Stimulated activated CD8-positive, alpha-beta memory T cell treated with anti-CD3 and anti-CD28 coated beads, Interleukin-12 subunit alpha, Interleukin-12 subunit beta, amount 100 ng/mL, for 1 hour (primary cell): Measurements from ENCODE around the gene CDNF.
A peak's percentile ranks its signal among the peaks of the same experiment; 100 is the strongest.
"Not testable (repeated sequence)": the region's sequence is repeated elsewhere in the genome, so short reads cannot be mapped to it uniquely, and the experiment has no call there.

ENCODE experiments used
- DNase-seq: peaks from one replicate; pipeline ENCODE4 v3.0.0-alpha.2; 2020; ENCODE audit warnings: low read depth

Gene CDNF

GRCh38 chr10:14838582-14839304 lies 906 bp upstream of the CDNF start:
- DNase-seq: no peak

GRCh38 chr10:14837003-14837756 lies 657 bp downstream of the CDNF start:
- no peak for DNase-seq

GRCh38 chr10:14836208-14836607 lies 1.6 kb downstream of the CDNF start:
- DNase-seq: no peak

- DNase-seq: no peak
These were observed 4.7 kb downstream of the CDNF start for GRCh38 chr10:14833106-14833505.

- DNase-seq: no peak
These were observed 11.6 kb downstream of the CDNF start for GRCh38 chr10:14826076-14826829.

- no peak for DNase-seq
These were observed 13.9 kb downstream of the CDNF start for GRCh38 chr10:14823966-14824365.

- DNase-seq: peak; percentile 25
These were observed 14.7 kb downstream of the CDNF start for GRCh38 chr10:14822879-14823755.

- DNase-seq: no peak
These were observed 16.0 kb downstream of the CDNF start for GRCh38 chr10:14821635-14822375.

GRCh38 chr10:14820775-14821154 lies 17.1 kb downstream of the CDNF start:
- DNase-seq: no peak

GRCh38 chr10:14820010-14820774 lies 17.6 kb downstream of the CDNF start:
- no peak for DNase-seq

GRCh38 chr10:14816717-14817116 lies 21.1 kb downstream of the CDNF start:
- DNase-seq: not testable (repeated sequence)

GRCh38 chr10:14815681-14816080 lies 22.2 kb downstream of the CDNF start:
- DNase-seq: no peak

- no peak for DNase-seq
These were observed 25.6 kb downstream of the CDNF start for GRCh38 chr10:14812271-14812670.

- DNase-seq: no peak
These were observed 26.6 kb downstream of the CDNF start for GRCh38 chr10:14810969-14811953.

- DNase-seq: no peak
These were observed 31.5 kb downstream of the CDNF start for GRCh38 chr10:14806318-14806717.

GRCh38 chr10:14803827-14804226 lies 34.0 kb downstream of the CDNF start:
- no peak for DNase-seq

- DNase-seq: no peak
These were observed 36.1 kb downstream of the CDNF start for GRCh38 chr10:14801723-14802122.

- no peak for DNase-seq
These were observed 37.4 kb downstream of the CDNF start for GRCh38 chr10:14800397-14800796.

GRCh38 chr10:14798636-14799035 lies 39.2 kb downstream of the CDNF start:
- DNase-seq: no peak
